HG03558 (cell line): ENCODE measurements around the gene CCDC187.
"Not testable (repeated sequence)": the region's sequence is repeated elsewhere in the genome, so short reads cannot be mapped to it uniquely, and the experiment has no call there.

ENCODE experiments used
- ATAC-seq: cut with Tn5 transposase; IDR thresholded peaks from one replicate; pipeline ENCODE4 v1.9.1; 2021; ENCODE audit warnings: moderate number of reproducible peaks; ENCODE audit not compliant: unreplicated experiment; ENCODE audit errors: extremely low read depth

CCDC187 gene

DNA sequence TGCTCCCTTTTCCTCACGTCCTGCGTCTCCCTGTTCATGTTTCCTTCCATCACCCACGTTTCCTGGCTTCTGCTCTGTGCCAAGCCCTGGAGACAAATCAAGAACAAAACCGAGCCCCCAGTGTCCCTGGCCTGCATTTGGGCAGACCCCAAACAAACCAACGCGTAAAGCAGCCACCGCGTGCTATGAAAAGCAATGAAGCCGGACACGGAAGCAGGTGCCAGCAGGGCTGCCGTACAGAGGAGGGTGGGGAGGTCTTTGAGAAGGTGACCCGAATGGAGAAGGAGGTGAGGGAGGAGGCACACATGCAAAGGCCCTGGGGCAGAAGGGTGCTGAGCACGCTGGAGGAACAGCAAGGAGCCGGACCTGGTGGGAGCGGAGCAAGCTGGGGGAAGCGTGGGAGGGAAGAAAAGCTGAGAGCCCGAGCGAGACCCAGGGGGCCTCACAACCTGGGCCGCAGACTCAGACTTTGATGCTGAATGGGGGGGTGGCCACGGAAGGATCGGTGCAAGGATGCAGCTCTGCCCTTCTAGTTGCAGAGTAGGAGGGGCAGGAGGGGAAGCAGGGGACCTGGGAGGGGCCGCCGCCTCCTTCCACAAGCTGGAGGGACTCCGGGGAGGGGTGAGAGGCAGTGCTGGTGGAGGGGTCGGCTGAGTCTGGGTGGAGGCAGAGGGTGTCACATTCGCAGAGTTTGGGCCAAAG is 56.9 kb downstream of the CCDC187 start:
- ATAC-seq: no peak

DNA sequence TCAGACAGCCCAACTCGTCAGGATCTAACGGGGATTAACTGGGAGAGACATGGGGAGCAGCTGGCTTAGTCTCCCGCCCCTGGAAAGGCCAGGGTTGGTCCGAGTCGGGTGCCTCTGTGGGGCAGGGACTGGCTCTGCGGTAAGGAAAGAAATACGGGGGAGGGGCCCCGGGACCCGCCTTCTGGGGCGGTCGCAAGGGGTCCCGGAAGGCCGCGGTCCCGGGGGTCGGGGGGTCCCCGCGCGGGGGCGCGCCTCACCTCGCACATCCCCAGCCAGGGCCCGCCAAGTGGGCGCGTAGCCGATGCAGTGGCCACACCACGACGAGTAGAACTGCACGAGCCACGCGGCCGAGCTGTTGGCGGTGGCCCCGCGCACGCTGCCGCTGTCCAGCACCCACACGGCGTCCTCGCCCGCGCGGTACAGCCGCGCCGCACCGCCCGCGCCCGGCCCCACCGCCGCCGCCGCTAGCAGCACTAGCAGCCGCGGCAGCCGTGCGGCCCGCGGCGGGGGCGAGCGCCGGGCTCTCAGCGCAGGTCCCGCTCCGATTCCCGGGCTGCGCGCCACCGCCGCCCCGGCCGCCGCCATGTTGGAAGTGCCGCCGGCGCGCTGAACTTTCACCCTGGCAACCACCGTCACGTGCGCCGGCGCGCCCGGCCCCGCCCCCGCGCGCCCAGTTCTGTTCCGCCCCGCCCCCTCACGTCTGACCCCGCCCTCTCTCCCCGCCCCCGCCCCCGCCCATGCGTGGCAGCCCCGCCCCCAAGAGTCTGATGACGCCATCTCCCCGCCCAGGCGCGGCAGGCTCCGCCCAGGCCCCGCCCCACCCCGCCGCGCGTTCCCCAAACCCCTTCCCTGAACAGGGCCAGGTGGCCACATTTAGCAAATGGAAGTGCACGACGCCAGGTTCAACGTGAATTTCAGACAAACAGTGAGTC is 58.4 kb downstream of the CCDC187 start, which contains the start of gene QSOX2:
QSOX2 (minus strand) TSS at position 594 of the 932 bp plus-strand sequence; CDS start at position 585, 9 bp downstream.
- no peak for ATAC-seq

GRCh38 chr9:136244969-136245218 is 59.0 kb downstream of the CCDC187 start:
- no peak for ATAC-seq

GRCh38 chr9:136244122-136244968 is 59.5 kb downstream of the CCDC187 start:
- ATAC-seq: no peak

DNA sequence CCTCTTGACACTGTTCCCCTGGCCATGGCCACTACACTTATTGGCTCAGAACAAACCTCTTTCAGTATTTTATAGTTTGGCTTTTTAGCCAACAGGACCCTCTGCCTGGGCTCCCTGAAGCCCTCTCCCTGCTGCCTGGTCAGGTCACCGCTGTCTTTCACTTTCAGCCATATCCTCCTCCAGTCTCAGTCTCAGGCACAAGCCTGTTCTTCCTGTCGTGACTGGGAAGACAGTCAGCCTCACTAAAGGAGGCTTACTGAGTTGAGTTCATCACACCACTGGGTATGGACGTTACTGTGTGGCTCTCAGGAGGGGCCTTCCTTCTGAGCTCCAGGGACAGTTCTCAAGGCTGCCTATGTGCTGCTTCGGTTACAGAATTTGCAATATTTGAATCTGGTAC is 60.3 kb downstream of the CCDC187 start:
- ATAC-seq: no peak

DNA sequence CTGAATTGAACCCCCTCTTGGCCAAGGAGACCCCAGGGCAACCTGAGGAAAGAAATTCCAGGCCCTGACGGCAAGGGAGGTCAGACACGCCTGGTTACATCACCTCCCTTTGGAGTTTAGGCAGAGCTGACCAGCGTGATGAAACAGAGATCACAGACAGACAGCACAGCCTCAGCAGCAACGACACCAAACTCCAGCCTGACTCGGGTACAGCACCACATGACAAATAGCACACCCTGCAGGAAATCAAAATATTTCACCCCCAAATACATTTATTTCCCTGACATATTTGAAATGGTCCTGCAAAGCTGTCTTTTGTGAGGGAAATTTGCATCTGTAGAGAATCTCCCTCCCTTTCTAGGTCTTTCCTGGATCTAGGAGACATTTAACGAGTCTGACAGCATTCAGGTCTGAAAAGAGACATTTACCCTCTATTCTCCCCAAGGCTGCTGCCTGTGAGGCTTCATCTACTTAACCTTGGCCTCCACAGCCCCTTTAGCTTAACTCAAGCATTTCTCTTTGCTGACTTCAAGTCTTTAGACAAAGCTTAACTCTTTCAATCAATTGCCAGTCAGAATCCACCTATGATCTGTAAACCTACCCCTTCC is 60.9 kb downstream of the CCDC187 start:
- no peak for ATAC-seq

- no peak for ATAC-seq
Observed at GRCh38 chr9:136242248-136242647, 61.6 kb downstream of the CCDC187 start.

DNA sequence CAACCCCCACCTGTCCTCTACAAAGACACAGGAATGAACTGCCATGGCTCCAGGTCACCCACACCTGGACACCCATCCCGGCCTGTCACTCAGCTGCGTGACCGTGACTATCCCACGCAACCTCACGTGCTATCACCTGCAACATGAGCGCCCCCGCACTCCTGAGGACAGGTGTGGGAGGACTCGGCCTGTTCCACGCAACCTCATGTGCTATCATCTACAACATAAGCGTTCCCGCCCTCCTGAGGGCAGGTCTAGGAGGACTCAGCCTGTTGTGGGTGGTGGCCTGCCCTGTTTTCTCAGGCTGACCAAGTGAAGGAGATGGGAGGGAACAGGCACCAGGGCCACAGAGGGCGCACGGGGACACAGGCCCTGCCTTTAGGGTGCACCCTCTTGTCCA is 62.4 kb downstream of the CCDC187 start:
- ATAC-seq: no peak

DNA sequence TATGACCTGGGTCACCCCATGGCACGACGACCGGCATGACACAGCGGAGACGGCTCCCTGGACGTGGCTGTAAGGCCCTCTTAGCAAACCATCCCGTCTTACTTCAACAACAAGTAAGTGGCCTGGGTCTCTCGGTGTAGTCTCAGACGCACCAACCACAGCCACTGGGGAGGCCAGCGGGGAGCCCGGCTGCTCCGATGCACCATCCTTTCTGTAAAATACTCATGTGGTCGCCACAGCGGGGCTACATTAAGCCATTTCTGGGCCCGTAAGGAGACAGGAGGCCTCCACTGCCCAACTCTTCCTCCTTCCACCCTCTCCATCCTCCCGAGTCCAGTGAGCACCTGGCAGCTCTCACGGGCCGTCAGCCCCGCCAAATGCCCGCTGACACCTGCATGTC is 63.0 kb downstream of the CCDC187 start:
- no peak for ATAC-seq

DNA sequence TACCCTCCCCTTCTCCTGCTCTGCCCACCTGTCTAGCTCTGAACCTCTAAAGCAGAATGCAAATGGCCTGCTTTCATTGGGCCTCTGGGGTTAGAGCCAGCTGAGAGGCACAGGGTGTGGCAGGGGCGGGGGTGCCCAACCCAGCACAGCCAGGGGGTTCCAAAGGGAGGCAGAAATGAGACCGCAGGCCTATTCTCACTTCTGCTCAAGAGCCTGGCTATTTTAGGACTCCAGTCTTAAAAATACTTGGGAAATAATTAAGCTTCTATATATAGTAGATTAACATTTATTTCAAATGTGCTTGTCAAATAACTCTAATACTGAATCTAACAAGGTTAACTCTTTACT is 63.9 kb downstream of the CCDC187 start:
- ATAC-seq: no peak

DNA sequence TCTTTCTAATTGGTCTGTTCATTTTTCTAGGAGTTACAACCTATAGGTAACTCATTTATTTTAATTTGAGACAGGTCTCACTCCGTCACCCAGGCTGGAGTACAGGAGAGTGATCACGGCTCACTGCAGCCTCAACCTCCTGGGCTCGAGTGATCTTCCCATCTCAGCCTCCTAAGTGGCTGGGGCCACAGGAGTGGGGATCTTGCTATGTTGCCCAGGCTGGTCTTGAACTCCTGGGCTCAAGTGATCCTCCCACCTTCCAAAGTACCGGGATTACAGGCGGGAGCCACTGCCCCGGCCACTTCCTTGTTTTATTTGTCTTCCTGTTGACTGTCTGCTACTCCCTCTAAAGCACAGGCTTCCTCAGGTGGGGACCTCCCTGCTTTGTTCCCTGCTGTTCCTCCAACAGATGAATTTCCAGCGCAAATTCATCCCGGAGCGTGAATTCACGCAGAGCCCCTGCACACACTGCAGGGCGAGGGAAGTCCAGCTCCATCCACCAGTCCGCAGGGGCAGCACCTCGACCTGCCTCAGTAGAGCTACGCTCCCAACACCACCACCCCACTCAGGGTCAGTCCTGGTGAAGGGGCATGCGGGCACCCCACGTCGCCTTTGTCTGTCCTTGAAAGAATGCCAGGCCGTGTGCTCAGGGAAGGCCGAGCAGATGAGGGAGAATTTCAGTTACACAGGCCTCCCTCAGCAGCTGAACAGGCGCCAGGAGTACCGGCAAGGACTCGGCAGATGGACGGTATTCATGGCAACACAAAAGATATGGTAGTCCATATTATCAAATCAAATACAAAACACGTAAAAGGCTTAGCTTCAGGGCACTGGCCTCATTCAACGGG is 64.5 kb downstream of the CCDC187 start:
- no peak for ATAC-seq

DNA sequence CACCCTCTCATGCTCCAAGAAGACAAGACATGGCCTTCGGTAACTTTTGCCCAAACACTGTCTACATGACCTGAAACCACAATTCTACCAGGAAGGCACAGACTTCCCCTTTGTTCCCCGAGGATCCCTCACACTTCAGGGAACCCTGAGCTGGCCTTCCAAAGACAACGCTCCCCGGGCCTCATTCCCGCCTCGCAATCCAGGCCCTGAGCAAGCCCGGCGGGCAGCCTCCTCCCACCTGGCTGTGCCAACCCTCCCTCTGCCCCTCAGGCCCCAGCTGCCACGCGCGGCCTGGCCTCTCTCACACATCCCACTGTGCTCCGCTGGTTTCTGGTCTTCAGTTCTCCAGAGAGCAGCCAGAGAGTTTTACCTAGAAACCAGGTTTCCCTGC is 65.6 kb downstream of the CCDC187 start:
- no peak for ATAC-seq

DNA sequence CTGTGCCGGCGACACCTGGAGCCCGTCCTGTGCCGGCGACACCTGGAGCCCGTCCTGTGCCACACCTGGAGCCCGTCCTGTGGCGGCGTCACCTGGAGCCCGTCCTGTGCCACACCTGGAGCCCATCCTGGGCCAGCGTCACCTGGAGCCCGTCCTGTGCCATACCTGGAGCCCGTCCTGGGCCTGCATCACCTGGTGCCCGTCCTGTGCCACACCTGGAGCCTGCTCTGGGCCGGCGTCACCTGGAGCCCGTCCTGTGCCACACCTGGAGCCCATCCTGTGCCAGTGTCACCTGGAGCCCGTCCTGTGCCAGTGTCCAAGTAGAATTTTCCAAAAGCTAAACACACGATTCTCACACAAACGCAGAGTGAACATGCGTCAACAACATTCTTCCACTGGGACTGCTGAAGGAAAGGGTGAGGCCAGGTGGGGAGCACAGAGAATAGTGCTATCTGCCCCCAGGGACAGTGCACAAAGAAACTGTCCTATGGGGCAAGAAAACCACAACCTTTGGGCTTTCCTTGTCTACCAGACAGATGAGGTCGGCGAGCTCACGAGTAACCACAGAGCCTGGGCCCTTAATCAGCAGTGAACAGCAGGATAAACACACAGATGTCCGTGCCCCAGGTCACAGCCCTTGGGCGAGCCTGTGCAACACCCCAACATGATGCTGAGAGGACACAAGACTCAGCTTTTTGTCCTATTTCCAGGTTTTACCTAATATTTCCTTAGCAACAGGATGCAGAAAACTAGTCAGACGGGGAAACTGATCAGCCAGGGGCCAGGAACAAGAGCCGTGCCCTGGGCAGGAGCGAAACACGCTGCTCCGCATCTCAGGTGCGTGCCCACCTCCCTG is 66.2 kb downstream of the CCDC187 start:
- no peak for ATAC-seq

DNA sequence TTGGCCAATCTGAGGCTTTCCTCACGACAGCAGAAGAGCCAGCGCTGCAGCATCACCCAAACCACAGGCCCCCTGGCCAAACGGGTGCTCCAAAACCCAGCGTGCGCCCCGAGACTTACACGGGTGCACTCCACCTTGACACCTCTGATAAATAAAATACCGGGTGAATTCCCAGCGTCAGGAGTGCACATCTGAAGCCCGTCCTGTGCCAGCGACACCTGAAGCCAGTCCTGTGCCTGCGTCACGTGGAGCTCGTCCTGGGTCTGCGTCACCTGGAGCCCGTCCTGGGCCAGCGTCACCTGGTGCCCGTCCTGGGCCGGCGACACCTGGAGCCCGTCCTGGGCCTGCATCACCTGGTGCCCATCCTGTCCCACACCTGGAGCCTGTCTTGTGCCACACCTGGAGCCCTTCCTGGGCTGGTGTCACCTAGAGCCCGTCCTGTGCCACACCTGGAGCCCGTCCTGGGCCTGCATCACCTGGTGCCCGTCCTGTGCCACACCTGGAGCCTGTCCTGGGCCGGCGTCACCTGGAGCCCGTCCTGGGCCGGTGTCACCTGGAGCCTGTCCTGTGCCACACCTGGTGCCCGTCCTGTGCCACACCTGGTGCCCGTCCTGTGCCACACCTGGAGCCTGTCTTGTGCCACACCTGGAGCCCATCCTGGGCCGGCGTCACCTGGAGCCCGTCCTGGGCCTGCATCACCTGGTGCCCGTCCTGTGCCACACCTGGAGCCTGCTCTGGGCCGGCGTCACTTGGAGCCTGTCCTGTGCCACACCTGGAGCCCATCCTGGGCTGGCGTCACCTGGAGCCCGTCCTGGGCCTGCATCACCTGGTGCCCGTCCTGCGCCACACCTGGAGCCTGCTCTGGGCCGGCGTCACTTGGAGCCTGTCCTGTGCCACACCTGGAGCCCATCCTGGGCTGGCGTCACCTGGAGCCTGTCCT is 67.2 kb downstream of the CCDC187 start:
- not testable (repeated sequence) for ATAC-seq

GRCh38 chr9:136235709-136236455 is 68.0 kb downstream of the CCDC187 start:
- ATAC-seq: no peak

GRCh38 chr9:136235171-136235570 is 68.7 kb downstream of the CCDC187 start:
- ATAC-seq: no peak

DNA sequence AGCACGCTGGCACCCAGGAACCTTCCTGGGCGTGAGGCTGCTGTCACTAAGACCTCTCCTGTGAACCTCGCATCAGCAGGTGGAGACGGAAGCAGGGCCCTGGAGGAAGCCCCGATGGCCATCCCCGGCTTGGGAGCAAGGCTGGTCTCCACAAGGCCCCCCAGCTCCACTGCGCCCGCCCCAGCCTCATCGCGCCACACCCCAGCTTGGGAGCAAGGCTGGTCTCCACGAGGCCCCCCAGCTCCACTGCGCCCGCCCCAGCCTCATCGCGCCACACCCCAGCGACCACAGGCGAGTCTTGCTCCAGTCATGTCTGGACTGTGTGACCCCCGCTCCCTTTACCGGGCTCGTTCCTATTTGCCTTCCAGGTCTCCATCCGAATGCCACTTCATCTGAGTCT is 69.3 kb downstream of the CCDC187 start:
- ATAC-seq: no peak
